Stimulated activated CD4-positive, alpha-beta T cell treated with anti-CD3 and anti-CD28 coated beads, Interleukin-15, amount 100 ng/mL, for 48 hours (primary cell): ENCODE results near the gene GTPBP10.
A peak's percentile ranks its signal among the peaks of the same experiment; 100 is the strongest.
"Not testable (repeated sequence)": the region's sequence is repeated elsewhere in the genome, so short reads cannot be mapped to it uniquely, and the experiment has no call there.

ENCODE experiments used
- DNase-seq, 2 donors: peaks; one replicate each; pipeline ENCODE4 v3.0.0-alpha.2; 2020; ENCODE audit warnings: low read depth in 2 of 2

Gene GTPBP10, protein sequence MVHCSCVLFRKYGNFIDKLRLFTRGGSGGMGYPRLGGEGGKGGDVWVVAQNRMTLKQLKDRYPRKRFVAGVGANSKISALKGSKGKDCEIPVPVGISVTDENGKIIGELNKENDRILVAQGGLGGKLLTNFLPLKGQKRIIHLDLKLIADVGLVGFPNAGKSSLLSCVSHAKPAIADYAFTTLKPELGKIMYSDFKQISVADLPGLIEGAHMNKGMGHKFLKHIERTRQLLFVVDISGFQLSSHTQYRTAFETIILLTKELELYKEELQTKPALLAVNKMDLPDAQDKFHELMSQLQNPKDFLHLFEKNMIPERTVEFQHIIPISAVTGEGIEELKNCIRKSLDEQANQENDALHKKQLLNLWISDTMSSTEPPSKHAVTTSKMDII

DNA sequence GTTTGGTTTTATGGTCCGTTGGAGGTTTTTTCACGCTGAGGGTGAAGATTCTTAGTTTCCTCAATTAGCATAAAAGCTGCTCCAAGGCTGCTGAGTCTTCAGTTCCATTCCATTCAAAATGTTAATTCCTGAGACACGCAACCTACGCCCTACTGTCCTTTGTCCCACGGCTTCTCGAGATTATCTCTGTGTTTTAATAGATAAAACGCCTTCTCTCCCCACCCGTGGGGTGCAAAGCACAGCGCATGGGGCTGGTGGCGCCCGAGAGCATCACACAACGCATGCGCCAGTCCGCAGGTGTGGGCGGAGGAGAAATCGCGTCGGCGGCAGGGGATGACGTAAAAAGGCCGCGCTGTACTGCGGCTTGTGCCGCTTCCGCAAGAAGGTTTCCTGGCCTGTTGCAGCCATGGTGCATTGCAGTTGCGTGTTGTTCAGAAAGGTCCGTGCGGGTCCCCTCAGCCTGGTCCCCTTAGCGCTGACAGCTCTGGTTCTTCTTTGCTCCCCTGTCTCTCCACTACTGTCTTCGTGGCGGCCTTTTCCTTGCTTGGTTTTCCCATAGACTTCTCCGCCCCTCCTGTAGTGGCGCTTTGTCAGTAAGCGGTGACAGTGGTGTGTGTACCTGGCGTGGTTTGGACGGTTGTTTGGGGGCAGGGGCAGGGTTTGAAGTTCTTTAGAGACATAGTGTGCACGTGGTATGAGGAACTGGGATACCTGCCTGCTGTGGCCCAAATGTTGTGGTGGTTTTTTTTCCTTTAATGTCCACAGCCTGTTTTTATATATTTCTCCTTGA, at the start of gene GTPBP10:
GTPBP10 (plus strand) TSS at position 381 of the 790 bp plus-strand sequence; CDS start at position 407, 26 bp downstream.
- peak; percentile 87 to 93 for DNase-seq

DNA sequence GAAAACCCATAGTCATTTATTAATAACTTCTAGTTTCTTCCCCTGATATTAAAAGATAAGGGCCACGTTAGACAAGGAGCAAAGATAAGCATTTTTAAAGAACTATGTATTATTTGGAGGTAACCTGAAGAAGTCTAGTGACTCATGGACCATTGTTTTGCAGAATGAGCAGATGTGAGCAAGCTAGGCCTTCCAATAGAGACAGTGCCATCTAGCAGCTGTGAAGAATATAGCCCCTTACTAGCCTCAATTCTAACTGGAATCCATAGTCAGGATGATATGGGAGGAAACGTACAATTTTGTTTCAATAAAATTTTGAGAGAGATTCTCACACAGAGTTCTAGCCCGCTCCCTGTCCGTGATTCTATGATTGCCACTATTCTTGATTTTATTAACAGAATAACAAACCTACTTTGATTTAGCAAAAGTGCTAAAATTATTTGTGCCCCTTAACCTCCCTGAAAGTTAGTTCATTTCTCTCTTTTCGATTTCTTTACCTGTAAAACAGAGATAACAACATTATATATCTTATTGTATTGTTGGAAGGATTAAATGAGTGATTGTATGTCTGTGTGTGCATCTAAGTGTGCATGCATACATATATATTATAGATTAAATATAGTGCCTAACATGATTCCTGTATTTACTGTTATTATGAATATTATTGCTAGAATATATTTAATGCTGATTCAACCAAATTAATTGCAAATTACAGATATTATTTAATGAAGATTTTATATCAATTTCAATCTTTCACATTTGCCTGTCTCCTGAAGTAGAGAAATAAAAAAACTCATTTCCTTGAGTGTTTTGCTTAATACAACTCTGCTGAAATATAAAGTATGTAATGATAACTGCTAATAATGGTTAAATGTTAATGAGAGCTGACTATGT, 48.1 kb upstream of the GTPBP10 start:
- no peak for DNase-seq

DNA sequence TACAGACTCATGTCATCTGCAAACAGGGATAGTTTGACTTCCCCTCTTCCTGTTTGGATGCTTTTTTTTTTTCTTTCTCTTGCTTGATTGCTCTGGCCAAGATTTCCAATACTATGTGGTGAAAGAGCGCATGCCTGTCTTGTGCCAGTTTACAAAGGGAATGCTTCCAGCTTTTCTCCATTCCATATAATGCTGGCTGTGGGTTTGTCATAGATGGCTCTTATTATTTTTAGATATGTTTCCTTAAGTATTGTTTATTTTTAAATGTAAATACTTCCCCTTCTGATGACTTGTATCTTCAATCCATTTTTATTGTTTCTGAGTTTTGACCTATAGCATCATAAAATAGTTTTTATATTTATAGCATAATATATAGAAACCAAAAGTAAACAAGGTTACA, 43.3 kb upstream of the GTPBP10 start:
- no peak for DNase-seq

DNA sequence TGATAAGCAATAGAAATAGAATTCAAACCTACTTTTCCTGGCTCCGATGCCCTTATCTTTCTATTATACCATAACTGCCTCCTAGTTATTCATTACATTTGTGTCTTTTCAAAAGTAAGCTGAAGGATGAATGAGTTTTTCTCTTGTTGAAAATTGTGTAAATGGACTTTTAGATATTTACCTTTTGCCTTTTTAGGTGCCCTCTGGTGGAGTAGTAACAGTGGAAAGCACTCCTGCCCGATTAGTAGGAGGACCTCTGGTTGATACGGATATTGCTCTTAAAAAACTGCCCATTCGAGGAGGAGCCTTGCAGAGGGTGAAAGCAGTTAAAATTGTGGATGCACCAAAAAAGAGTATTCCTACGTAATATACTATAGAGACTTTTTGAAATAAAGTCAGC, 36.6 kb upstream of the GTPBP10 start:
- no peak for DNase-seq

DNA sequence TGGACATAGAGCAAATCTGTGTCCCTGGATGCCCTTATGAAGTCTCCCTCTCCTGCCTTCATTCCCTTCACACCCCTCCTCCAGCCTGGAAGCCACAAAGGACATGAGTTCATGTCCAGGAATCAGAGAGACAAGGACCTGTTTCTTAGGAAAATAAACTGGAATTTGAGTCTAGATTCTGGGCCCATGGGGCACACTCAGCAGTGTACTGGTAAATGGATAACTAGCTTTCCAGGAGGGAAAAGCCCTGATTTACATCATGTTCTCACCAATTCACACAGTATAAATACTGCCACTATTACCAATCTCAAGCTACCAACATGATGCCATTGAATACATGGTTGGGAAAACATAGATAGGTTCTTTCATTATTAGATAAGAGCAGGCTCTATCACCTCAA, 35.3 kb upstream of the GTPBP10 start:
- no peak for DNase-seq

DNA sequence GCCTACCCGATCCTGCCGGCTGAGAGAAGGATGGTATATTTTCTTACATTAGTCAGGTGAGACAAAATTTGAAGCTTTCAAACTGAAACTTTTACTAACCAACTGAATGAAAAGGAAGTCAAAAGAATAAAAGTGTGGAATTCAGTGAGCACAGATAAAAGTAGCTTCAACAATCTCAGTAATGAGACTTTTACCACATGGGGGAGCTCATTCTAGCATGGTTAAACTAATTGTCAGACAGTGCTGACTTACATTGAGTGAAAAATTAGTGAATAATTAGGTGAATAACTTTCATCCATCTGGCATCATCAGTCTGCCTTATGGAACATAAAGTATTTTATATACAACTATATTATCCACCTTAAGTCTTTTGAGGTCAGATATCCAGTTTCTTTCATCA, 33.8 kb upstream of the GTPBP10 start:
- DNase-seq: no peak

DNA sequence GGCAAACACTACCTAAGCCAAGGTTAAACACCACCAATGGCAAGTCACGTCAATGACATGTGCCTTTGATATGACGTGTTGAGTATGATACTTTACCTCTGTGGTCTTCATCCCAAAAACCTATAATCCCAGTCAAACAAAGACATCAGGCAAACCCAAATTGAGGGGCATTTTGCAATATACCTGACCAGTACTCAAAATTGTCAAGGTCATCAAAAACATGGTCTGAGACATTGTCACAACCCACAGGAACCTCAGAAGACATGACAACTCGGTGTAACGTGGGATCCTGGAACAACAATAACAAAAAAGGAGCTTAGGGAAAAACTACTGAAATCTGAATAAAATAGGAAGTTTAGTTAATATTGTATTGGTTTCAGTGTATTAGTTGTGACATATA, 32.6 kb upstream of the GTPBP10 start:
- no peak for DNase-seq

DNA sequence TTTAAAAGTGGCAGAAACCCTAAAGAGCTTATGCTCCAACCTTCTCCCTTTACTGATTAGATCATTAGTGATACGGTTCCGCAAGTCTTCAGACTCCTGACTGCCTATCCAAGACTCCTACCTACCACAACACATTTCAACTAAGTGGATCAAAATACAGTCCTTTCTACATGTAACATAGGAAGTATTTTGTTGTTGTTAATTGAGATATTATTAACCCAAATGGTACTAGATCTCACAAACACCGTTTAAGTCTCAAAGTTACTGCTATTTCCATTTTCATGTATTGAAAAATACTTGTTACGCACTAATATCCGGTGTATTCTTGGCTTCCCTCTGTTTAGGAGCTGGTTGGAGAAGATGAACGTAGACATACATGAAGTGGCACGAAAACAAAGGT, 26.5 kb upstream of the GTPBP10 start:
- DNase-seq: no peak

DNA sequence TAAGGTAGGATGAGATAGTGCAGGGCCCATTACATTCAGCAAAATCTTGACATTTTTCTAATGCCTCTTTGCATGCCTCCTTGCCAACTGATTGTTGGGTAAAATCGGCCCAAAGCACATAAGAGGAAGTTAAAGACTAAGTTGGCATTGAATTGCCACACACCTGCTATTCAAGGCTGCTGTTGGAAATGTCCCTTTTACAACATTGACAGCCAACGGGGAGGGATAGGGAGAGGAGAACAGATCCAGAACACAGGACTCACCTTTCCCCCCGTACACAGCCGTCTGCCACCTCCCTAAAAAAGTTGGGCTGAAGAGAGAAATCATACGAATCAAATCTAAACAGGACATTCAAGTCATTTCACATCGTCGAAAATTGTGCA, 26.1 kb upstream of the GTPBP10 start:
- no peak for DNase-seq

DNA sequence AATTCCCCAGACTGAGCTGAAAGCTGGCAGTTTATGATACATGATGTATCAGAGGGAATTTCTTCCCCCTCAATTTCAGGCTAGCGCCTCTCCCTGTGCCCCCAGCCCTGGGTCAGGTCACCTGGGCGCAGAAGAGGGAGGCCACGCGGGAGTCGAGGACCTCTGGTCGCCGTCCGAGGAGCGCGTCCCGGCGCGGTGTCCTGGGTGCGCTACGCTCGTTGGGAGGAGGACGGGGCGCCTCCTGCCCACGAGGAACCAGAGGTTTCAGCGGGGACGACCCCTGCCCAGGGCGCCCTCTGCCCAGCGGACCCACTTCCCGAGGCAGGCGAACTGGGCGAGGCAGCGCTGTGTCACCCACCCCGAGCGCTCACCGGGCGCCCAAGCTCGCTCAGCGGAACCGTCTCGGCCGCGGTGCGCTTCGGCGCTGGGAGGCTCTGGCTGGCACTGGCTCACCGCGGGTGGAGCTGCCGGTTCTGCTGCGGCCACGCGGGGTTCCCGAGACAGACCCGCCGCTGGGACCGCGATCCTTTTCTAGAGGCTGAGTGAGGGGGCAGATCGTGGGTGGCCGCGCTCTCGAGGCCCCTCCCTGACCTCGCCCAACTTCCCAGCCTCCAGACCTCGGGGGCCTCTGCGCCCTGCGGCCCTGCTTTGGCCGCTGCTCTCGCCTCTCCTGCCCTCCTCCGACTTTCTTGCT, 25.6 kb upstream of the GTPBP10 start, which contains the start of gene FAM237B:
FAM237B (minus strand) TSS at position 504 of the 694 bp plus-strand sequence. CDS start 1,556 bp downstream, outside the sequence.
- no peak for DNase-seq

DNA sequence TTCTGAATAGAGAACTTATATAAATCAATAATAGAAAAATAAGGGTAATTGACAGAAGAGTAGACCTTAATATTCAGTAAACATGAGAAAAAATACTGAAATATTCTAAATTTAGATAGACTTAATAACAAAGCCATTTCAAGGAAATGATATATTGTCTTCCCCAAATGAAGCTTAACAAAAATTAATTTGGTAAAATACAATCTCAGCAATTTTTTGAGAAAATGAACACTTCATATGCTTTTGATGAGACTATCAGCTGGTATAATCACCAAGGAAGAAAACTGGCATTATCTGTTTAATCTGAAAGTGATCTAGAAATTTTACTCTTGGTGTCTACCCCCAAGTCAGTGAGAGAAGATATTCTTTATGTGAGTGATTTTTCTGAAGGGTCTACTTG, 23.7 kb upstream of the GTPBP10 start:
- no peak for DNase-seq

DNA sequence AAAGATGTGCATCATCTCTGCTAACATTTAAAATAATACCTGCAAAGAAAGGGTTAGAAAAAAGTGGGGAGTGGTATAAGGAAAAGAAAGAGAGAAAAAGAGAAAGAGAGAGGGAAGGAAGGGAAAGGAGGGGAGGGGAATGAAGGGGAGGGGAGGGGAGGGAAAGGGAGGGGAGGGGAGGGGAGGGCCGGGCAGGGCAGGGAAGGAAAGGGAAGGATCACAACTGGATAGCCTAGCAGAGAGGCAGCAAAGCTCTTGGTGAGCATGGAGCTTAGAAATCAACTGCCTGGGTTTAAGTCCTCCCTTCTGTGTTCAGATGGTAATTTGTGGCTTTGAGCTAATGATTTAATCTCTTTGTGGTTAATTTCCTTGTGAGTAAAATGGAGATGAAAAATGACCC, 20.0 kb upstream of the GTPBP10 start:
- no peak for DNase-seq

DNA sequence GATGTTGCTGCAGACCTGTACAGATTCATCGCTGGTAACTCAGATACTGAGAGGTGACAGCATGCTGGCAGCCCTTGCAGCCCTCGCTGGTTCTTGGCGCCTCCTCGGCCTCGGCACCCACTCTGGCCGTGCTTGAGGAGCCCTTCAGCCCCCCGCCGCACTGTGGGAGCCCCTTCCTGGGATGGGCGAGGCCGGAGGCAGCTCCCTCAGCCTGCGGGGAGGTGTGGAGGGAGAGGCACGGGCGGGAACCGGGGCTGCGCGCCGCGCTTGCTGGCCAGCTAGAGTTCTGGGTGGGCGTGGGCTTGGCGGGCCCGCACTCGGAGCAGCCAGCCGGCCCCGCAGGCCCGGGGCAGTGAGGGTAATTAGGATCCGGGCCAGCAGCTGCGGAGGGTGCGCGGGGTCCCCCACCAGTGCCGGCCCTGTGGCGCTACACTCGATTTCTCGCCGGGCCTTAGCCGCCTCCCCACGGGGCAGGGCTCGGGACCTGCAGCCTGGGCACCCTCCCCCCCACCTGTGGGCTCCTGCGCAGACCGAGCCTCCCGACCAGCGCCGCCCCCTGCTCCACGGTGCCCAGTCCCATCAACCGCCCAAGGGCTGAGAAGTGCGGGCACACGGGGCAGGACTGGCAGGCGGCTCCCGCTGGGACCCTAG, 12.2 kb upstream of the GTPBP10 start:
- no peak for DNase-seq

DNA sequence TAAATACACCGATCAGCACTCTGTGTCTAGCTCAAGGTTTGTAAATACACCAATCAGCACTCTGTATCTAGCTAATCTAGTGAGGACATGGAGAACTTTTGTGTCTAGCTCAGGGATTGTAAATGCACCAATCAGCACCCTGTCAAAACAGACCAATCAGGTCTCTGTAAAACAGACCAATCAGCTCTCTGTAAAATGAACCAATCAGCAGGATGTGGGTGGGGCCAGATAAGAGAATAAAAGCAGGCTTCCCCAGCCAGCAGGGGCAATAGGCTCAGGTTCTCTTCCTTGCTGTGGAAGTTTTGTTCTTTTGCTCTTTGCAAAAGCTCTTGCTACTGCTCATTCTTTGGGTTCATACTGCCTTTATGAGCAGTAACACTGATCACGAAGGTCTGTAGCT, 11.6 kb upstream of the GTPBP10 start:
- not testable (repeated sequence) for DNase-seq

DNA sequence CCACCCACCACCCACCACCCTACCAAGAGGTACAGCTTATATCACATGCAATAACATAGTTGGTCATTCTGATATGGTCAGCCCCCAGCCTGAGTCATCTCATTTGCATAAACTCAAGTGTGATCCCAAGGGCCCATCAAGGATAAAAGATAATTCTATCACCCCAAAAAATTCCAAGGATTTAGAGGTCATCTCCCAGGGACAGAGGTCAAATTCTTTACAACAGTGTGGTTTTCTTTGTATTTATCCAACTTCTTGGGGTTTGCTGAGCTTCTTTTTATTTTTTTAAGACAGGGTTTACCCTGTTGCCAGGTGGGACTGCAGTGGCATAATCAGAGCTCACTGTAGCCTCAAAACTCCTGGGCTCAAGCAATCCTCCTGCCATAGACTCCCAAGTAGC, 9.4 kb upstream of the GTPBP10 start:
- no peak for DNase-seq

DNA sequence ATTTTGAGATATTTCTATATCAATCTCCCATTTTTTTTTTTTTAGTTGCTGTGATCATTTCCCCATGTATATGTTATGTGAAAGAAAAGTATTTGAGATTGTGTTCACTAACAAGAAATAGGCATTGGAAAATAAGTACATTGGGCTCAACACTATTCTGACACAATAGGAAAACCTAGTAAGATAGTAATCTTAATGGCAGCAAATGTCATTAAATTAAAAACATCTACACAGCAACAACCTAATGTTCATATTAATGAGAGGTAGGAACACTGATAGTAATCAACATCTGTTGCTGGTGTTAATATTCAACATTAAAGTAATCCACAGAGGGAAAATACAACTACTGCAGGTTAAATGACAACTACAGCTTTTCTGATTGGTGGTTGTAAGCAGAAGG, 1.5 kb upstream of the GTPBP10 start:
- DNase-seq: no peak

DNA sequence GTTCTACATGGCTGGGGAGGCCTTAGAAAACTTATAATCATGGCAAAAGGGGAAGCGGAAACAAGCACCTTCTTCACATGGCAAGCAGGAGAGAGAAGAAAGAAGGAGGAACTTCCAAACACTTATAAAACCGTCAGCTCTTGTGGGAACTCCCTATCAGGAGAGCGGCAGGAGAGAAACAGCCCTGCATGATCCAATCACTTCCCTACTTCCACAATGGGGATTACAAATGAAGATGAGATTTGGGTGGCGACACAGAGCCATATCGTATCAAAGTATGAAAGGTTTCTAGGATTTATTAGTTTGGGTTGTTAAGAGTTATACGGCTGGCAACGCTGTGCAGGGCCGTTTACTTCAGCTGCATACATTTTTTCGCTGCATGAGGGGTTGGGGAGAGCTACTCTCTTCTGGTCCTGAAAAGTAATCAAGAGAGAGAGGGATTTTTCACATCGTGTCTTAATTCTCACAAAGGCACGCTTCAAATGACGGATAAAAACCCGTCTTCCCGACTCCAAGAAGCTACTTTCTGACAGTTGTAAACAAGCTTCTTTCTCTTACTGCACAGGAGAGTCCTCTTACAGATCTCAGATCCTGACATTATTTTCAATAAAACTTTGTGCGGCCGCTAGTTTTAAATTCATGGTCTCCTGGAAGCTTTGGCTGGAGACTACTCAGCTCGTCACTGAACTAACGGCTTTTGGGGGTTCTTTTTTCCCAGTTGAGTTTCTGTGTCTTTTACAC, 751 bp upstream of the GTPBP10 start:
- no peak for DNase-seq

DNA sequence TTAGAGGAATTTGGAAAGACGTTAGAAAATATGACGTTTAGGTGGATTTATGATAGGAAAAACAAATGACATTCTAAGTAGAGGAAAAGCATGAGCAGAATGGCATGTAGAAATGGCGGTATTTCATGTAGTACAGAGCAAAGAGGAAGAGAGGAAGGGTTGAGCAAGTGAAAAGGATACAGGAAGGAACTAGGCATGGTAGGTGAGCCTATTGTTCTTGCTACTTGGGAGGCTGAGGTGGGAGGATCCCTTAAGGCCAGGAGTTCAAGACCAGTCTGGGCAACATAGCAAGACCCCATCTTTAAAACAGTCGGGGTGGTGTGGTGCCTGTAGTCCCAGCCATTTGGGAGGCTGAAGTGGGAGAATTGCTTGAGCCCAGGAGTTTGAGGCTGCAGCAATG, 1.2 kb downstream of the GTPBP10 start:
- DNase-seq: no peak

DNA sequence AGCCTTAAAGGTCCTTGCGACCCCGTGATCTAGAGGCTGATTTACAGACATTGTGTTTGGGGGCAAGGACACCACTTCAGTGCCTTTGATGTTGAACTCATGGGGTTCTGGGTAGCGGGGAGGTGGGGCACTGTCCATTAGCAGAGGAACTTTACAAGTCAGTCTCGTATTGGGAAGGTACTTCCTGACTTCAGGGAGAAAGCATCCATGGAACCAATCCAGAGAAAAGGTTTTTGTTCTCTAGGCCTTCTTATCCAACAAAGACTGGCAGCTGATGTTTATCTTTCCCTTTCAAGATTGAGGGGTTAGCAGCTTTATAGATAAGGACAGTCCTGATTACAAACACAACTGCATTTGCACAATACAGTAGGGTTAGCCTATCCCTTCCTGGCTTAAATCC, 2.8 kb downstream of the GTPBP10 start:
- DNase-seq: no peak

DNA sequence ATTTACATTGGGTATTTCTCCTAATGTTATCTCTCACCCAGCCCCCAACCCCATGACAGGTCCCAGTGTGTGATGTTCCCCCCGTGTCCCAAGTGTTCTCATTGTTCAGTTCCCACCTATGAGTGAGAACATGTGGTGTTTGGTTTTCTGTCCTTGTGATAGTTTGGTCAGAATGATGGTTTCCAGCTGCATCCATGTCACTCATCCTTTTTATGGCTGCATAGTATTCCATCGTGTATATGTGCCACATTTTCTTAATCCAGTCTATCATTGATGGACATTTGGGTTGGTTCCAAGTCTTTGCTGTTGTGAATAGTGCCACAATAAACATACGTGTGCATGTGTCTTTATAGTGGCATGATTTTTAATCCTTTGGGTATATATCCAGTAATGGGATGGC, 3.5 kb downstream of the GTPBP10 start:
- not testable (repeated sequence) for DNase-seq
